Loucy (cell line): ENCODE measurements around the gene FJX1.

Experiments used
- H2AFZ ChIP-seq: fragments of 200-600 bp; sonication (generic); 2 replicates; pipeline ENCODE4 v1.6.0; 2016; ENCODE audit warnings: antibody characterized with exemption, mild to moderate bottlenecking, low read length, moderate library complexity
- H3F3A ChIP-seq: fragments of 200-600 bp; 2 replicates; pipeline ENCODE4 v1.6.0; 2016; ENCODE audit warnings: antibody characterized with exemption, low read depth, mild to moderate bottlenecking
- H3K27me3 ChIP-seq: fragments of 200-600 bp; sonication (generic); 2 replicates; pipeline ENCODE4 v1.6.1; 2014; ENCODE audit warnings: low read length, mild to moderate bottlenecking; ENCODE audit not compliant: insufficient read depth, poor library complexity, severe bottlenecking
- H3K36me3 ChIP-seq: fragments of 200-600 bp; sonication (generic); 2 replicates; pipeline ENCODE4 v1.6.1; 2016; ENCODE audit warnings: low read length; ENCODE audit not compliant: insufficient read depth
- H3K4me1 ChIP-seq: fragments of 200-600 bp; sonication (generic); 2 replicates; pipeline ENCODE4 v1.5.1; 2014; ENCODE audit warnings: low read length, mild to moderate bottlenecking; ENCODE audit not compliant: insufficient read depth, poor library complexity, severe bottlenecking
- H3K4me2 ChIP-seq: fragments of 200-600 bp; sonication (generic); 2 replicates; pipeline ENCODE4 v1.6.0; 2014; ENCODE audit warnings: antibody characterized with exemption, low read length, low read depth, mild to moderate bottlenecking; ENCODE audit not compliant: poor library complexity, severe bottlenecking
- H3K4me3 ChIP-seq: fragments of 200-600 bp; sonication (generic); 2 replicates; pipeline ENCODE4 v1.5.1; 2014; ENCODE audit warnings: low read length, mild to moderate bottlenecking, mixed read lengths; ENCODE audit not compliant: poor library complexity, severe bottlenecking
- H3K79me2 ChIP-seq: fragments of 200-600 bp; sonication (generic); 2 replicates; pipeline ENCODE4 v1.6.1; 2014; ENCODE audit warnings: low read length; ENCODE audit not compliant: insufficient read depth
- H3K9ac ChIP-seq: fragments of 200-600 bp; sonication (generic); 2 replicates; pipeline ENCODE4 v1.6.0; 2014; ENCODE audit warnings: mild to moderate bottlenecking, low read depth, low read length, moderate library complexity; ENCODE audit not compliant: poor library complexity, severe bottlenecking
- H3K9me2 ChIP-seq: fragments of 200-600 bp; sonication (generic); replicated peaks from 2 replicates; pipeline ENCODE4 v1.6.1; 2016; ENCODE audit warnings: low read depth, low read length, mixed read lengths
- H3K9me3 ChIP-seq: fragments of 200-600 bp; sonication (generic); 2 replicates; pipeline ENCODE4 v1.6.1; 2014; ENCODE audit warnings: mild to moderate bottlenecking, antibody characterized with exemption, low read length, low read depth; ENCODE audit not compliant: insufficient read depth
- H4K20me1 ChIP-seq: fragments of 200-600 bp; sonication (generic); 2 replicates; pipeline ENCODE4 v1.6.0; 2014; ENCODE audit warnings: antibody characterized with exemption, low read length, mild to moderate bottlenecking; ENCODE audit not compliant: insufficient read depth, poor library complexity, severe bottlenecking
- EZH2phosphoT487 ChIP-seq: fragments of 200-600 bp; IDR thresholded peaks from 2 replicates; pipeline ENCODE4 v1.6.1; 2018; ENCODE audit warnings: antibody characterized with exemption, mild to moderate bottlenecking, moderate library complexity, borderline replicate concordance
- TF ChIP-seq, protein P1 (sequence below): fragments of 200-600 bp; sonication (generic); conservative IDR thresholded peaks from 2 replicates; pipeline ENCODE4 v1.5.1; 2014; ENCODE audit warnings: mild to moderate bottlenecking, antibody characterized with exemption, low read length

FJX1 gene

DNA sequence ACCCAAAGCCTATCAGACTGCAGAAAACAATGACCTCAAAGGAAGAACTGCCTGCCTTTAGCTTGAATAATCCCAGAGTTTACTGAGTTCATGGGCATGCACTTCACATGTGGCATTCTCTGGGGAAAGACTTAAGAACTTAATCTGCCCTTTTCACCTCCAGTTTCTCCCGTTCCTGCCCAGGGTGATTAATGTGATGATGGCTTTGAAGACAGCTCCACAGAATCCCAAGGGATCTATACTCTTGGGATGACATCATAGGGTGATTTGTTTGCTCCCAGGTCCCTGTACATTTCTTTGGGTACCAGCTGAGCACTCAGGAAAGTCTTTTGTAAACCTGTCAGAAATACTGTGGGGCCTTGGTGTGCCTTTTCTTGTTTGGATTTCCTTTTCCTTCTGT, 14.0 kb downstream of the FJX1 start:
- H3K4me2 ChIP-seq = no peak overlapping the region
- TF ChIP-seq EZH2phosphoT487 = no peak
- TF ChIP-seq, protein P1, sequence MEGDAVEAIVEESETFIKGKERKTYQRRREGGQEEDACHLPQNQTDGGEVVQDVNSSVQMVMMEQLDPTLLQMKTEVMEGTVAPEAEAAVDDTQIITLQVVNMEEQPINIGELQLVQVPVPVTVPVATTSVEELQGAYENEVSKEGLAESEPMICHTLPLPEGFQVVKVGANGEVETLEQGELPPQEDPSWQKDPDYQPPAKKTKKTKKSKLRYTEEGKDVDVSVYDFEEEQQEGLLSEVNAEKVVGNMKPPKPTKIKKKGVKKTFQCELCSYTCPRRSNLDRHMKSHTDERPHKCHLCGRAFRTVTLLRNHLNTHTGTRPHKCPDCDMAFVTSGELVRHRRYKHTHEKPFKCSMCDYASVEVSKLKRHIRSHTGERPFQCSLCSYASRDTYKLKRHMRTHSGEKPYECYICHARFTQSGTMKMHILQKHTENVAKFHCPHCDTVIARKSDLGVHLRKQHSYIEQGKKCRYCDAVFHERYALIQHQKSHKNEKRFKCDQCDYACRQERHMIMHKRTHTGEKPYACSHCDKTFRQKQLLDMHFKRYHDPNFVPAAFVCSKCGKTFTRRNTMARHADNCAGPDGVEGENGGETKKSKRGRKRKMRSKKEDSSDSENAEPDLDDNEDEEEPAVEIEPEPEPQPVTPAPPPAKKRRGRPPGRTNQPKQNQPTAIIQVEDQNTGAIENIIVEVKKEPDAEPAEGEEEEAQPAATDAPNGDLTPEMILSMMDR = no peak
- no peak overlapping the region for H3K4me3 ChIP-seq
- H3K79me2 ChIP-seq = no peaks in the 10 kb centered on the region
- no peaks in the 10 kb centered on the region for H4K20me1 ChIP-seq
- H3K9me2 ChIP-seq = no peaks in the 10 kb centered on the region
- no peaks in the 10 kb centered on the region for H3K36me3 ChIP-seq
- H3K9ac ChIP-seq = no peak overlapping the region
- H3K4me1 ChIP-seq = peaks cover 24% of the 10 kb centered on the region
- no peaks in the 10 kb centered on the region for H3K9me3 ChIP-seq
- H2AFZ ChIP-seq = no peak overlapping the region
- no peaks in the 10 kb centered on the region for H3K27me3 ChIP-seq
- H3F3A ChIP-seq = no peaks in the 10 kb centered on the region

DNA sequence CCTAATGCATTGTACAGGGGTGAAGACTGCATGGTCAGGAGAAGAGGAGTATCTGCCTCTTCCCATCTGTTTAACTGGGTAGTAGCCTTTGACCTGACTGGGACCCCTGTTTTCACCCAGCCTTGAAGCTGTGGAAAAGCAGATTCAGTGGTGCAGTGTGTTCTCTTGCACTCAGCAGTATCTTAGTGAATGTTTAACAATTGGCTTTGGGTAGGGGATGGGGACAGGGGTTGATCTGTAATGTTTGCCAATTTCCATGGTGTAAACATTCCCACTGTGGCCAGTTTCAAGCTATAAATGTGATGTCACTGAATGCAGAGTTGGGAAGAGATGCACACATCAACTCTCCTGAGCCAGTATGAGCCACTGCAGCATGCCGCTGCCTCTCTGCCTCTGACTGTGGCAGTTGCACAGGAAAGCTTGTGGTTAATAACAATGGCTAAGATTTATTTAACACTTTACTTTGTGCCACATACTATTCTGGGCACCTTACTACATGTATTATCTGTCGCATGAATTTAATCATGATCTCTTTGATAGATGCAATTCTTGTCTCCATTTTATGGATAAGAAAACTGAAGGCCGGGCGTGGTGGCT, 15.7 kb downstream of the FJX1 start:
- Histone ChIP-seq H3K27me3 (no peaks in the 10 kb centered on the region), H3K79me2 (no peaks in the 10 kb centered on the region), H3K4me3 (peak overlapping the region; percentile 1), H3K36me3 (no peaks in the 10 kb centered on the region), H3K9me2 (no peaks in the 10 kb centered on the region), H3K4me1 (peaks cover 30% of the 10 kb centered on the region), H3K9ac (peak overlapping the region; percentile 6), H2AFZ (no peak overlapping the region; the same call in 1 of the 2 replicates), H3F3A (no peaks in the 10 kb centered on the region), H3K4me2 (peak overlapping the region; percentile 54), H4K20me1 (no peaks in the 10 kb centered on the region), H3K9me3 (no peaks in the 10 kb centered on the region)
- TF ChIP-seq, protein P1 = no peak
- no peak for TF ChIP-seq EZH2phosphoT487

DNA sequence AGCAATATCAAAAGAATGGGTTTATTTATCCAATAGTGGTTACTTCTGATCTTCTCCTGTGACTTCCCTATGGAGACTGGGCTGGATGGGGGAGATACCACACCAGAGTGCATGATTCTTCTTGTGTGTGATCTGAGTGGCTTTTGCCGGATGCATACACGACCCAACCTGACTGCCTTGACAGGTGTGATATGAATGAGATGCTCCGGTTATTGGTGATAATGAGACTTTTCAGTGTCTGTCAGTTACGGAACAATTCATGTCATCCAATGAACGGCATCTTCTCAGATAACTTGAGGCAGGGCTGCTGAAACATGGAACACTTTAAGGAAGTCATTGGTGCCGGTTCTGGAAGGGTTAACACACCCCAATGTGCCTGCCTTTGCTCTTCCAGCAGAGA, 17.7 kb downstream of the FJX1 start:
- H3K4me3 ChIP-seq = no peak overlapping the region
- no peaks in the 10 kb centered on the region for H3K36me3 ChIP-seq
- no peak overlapping the region for H2AFZ ChIP-seq
- H3K9me2 ChIP-seq = no peaks in the 10 kb centered on the region
- TF ChIP-seq, protein P1 = no peak
- no peak for TF ChIP-seq EZH2phosphoT487
- H3F3A ChIP-seq = no peaks in the 10 kb centered on the region
- no peak overlapping the region for H3K9ac ChIP-seq
- no peaks in the 10 kb centered on the region for H4K20me1 ChIP-seq
- H3K9me3 ChIP-seq = no peaks in the 10 kb centered on the region
- H3K4me1 ChIP-seq = peaks cover 34% of the 10 kb centered on the region
- no peaks in the 10 kb centered on the region for H3K27me3 ChIP-seq
- H3K4me2 ChIP-seq = no peak overlapping the region
- H3K79me2 ChIP-seq = no peaks in the 10 kb centered on the region
